COLO668 (cell line): Measurements from ENCODE around the gene NECAP2.
"Not testable (repeated sequence)": the region's sequence is repeated elsewhere in the genome, so short reads cannot be mapped to it uniquely, and the experiment has no call there.

Experiments used
- DNase-seq: peaks from one replicate; lab custom pipeline; 2025; ENCODE audit not compliant: unreplicated experiment; lab: John Stamatoyannopoulos, UW

NECAP2 gene

DNA sequence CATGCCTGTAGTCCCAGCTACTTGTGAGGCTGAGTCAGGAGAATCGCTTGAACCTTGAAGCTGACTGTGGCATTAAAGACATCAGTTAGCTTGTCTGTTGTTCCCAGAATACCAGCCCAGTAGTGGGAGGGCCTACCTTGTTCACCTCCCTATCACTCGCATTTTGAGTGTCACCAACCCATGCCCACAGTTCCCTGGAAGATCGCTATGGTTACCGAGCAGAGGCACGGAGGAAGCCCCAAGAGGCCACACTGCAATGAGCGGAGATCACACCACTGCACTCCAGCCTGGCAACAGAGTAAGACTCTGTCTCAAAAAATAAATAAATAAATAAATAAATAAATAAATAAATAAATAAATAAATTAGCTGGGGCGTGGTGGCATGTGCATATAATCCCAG lies 52.4 kb downstream of the NECAP2 start:
- DNase-seq: not testable (repeated sequence)

GRCh38 chr1:16493731-16494130 lies 53.2 kb downstream of the NECAP2 start:
- not testable (repeated sequence) for DNase-seq

- not testable (repeated sequence) for DNase-seq
Measured at GRCh38 chr1:16497474-16497904, 57.0 kb downstream of the NECAP2 start.

DNA sequence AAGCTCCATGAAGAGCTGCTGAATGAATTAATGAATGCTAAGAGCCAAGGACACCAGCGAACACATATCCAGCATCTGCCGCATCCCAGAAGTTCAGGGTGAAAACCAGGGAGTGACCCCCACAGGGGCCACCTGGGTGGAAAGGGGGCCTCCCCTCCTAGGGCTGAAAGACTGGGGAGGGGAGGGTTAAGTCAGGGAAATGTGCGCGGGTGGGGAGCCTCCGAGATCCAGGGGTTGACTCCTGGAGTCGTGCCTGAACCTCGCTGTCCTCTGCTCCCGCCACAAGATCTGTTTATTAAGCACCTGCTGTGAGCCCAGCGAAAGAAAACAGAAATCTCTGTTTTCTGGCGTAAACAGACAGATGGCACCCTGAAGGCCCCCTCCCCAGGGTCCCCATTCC lies 57.5 kb downstream of the NECAP2 start:
- DNase-seq: not testable (repeated sequence)

GRCh38 chr1:16498573-16499413 lies 58.3 kb downstream of the NECAP2 start:
- DNase-seq: peak; percentile 92

DNA sequence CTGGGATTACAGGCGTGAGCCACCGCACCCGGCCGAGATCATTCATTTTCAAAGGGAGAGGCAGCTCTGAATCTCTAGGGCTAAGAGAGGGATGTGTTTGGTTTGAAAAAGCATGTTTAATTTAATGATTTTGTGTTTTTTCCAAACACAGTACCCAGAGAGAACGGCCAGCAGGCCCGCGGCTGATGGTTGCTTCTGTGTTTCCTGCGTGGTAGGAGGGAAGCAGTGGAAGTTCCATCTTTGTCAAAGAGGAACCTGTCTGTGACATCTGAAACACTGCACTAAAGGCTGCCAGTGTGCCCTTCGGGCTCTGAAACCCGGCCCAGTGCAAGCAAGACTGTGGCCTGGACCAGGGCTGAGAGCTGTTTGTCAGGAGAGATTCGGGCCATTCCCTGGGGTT lies 59.9 kb downstream of the NECAP2 start:
- not testable (repeated sequence) for DNase-seq

DNA sequence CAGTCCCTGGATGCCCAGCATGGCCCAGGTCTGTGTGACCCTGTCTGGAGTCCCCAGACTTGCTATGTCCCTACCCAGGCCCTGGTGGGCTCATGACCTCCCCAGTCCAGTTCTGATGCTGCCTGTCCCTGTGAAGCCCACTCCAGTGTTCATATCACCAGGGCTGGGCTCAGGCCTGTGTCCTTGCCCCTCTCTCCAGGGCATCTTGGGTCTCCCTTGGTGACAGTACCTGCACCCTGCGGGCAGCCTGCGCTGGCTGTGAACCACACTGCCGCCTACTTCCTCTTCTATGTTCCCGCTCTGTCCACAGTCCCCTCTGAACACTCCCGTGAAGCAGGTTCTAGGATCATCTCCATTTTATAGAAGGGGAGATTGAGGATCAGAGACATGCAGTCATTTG lies 60.5 kb downstream of the NECAP2 start:
- DNase-seq: not testable (repeated sequence)

DNA sequence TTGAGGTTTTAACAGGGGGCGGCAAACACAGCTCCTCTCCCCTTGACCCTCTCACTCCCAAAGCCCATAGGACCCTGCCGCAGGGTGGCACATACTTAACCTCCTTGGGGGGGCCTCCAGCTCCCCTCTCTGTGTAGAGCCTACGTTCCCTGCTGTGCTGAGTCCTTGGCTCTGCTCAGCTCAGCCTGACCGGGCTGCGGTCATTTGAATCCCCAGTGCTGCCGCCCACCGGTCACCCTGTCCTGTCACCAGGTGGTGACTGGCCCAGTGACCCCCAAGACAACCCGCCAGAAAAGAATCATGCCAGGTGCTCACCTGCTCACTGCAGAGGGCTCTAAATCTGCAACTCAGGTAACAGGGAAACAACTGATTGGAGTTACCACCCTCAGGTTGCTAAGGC lies 60.9 kb downstream of the NECAP2 start:
- not testable (repeated sequence) for DNase-seq

DNA sequence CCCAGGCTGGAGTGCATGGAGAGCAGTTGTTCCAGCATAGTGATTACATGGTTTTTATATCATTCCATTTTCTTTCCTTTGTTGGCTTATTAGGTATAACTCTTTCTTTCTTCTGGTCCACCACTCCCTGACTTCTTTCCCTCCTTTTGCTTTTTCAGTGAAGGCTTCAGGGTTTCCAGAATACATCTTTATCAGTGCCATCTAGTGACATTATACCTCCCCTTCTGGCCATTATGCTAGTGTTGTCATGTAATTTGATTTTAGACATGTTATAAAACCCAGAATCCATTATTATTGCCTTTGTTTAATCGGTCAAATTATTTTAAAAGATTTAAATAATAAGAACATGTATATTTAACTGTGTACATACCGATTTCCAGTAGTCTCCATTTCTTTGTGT lies 63.0 kb downstream of the NECAP2 start:
- no peak for DNase-seq

- DNase-seq: not testable (repeated sequence)
Measured at GRCh38 chr1:16505870-16506269, 65.3 kb downstream of the NECAP2 start.

GRCh38 chr1:16506364-16507136 lies 66.0 kb downstream of the NECAP2 start:
- DNase-seq: not testable (repeated sequence)

- DNase-seq: peak; percentile 26
Measured at GRCh38 chr1:16508861-16509445, 68.4 kb downstream of the NECAP2 start.
